Cardiac muscle cell (in vitro differentiated cells and primary cell): ENCODE measurements around the gene UNC13C. TPM values are rescaled to one million over a fixed set of nuclear protein-coding genes. Genes with fewer than 3 reads are reported as not detected.

Experiments used
- DNase-seq, 2 donors: peaks; one replicate each; pipeline versions ENCODE4 v3.0.0 to v3.0.0-alpha.2; 2010 to 2017; ENCODE audit warnings: low read depth in 1 of 2, low spot score in 1 of 2
- H3K27ac ChIP-seq: fragments of 200-600 bp; sonication (generic); 2 replicates; pipeline ENCODE4 v1.5.1; 2016
- H3K27me3 ChIP-seq: fragments of 200-600 bp; sonication (generic); 2 replicates; pipeline ENCODE4 v1.6.0; 2016; ENCODE audit warnings: control low read depth
- H3K36me3 ChIP-seq: fragments of 200-600 bp; sonication (generic); 2 replicates; pipeline ENCODE4 v1.5.1; 2016; ENCODE audit warnings: control low read depth
- H3K4me1 ChIP-seq: fragments of 200-600 bp; sonication (generic); 2 replicates; pipeline ENCODE4 v1.8.1; 2017; ENCODE audit warnings: low read depth, mild to moderate bottlenecking, mixed run types
- H3K4me3 ChIP-seq: fragments of 200-600 bp; sonication (generic); 2 replicates; pipeline ENCODE4 v1.5.1; 2016; ENCODE audit warnings: mild to moderate bottlenecking
- H3K9me3 ChIP-seq: fragments of 200-600 bp; sonication (generic); 2 replicates; pipeline ENCODE4 v1.5.1; 2017; ENCODE audit warnings: low read depth, mild to moderate bottlenecking, control low read depth
- CTCF ChIP-seq: IDR thresholded peaks from 2 replicates; pipeline ENCODE4 v1.5.1; 2012; ENCODE audit warnings: low read depth, mild to moderate bottlenecking, low read length
- polyA plus RNA-seq: library from polyadenylated mRNA; unstranded; fragments of >200 nt; fragmentation: Nextera tagmentation; extraction: Ambion mirVana; gene quantifications from 2 replicates; pipeline ENCODE4 v1.2.1, GENCODE V29; 2016
- total RNA-seq: library from RNA; depleted of rRNA; stranded (reverse); fragments of >200 nt; gene quantifications from 2 replicates; pipeline ENCODE4 v1.2.3, GENCODE V29; 2016

The UNC13C gene
- total and polyA plus RNA-seq, 2 experiments from 2014 or later = under 0.01 TPM; not detected in 1

- no peaks in the 10 kb centered on the region for H3K27me3 ChIP-seq
- peaks cover 5% of the 10 kb centered on the region for H3K4me1 ChIP-seq
- H3K9me3 ChIP-seq = no peaks in the 10 kb centered on the region
- no peaks in the 10 kb centered on the region for H3K36me3 ChIP-seq
- H3K4me3 ChIP-seq = no peak overlapping the region
- no peak overlapping the region for H3K27ac ChIP-seq
- no peak for TF ChIP-seq CTCF
- no peak for DNase-seq
These were observed 540.1 kb downstream of the UNC13C start for GRCh38 chr15:54518156-54518882.

GRCh38 chr15:54519577-54519976 is 541.3 kb downstream of the UNC13C start:
- H3K4me1 ChIP-seq = peaks cover 5% of the 10 kb centered on the region
- no peak overlapping the region for H3K27ac ChIP-seq
- no peak for TF ChIP-seq CTCF
- no peaks in the 10 kb centered on the region for H3K9me3 ChIP-seq
- no peaks in the 10 kb centered on the region for H3K36me3 ChIP-seq
- no peak overlapping the region for H3K4me3 ChIP-seq
- no peak for DNase-seq
- no peaks in the 10 kb centered on the region for H3K27me3 ChIP-seq

GRCh38 chr15:54520616-54521015 is 542.4 kb downstream of the UNC13C start:
- H3K4me1 ChIP-seq = peaks cover 5% of the 10 kb centered on the region
- DNase-seq = no peak
- no peaks in the 10 kb centered on the region for H3K9me3 ChIP-seq
- no peak overlapping the region for H3K4me3 ChIP-seq
- no peaks in the 10 kb centered on the region for H3K36me3 ChIP-seq
- TF ChIP-seq CTCF = no peak
- H3K27me3 ChIP-seq = no peaks in the 10 kb centered on the region
- no peak overlapping the region for H3K27ac ChIP-seq

- H3K36me3 ChIP-seq = no peaks in the 10 kb centered on the region
These were observed 543.0 kb downstream of the UNC13C start for GRCh38 chr15:54521206-54521605.

GRCh38 chr15:54528021-54528420 is 549.8 kb downstream of the UNC13C start:
- no peaks in the 10 kb centered on the region for H3K9me3 ChIP-seq
- no peaks in the 10 kb centered on the region for H3K4me1 ChIP-seq
- DNase-seq = no peak
- H3K36me3 ChIP-seq = no peaks in the 10 kb centered on the region
- H3K4me3 ChIP-seq = no peak overlapping the region
- no peak overlapping the region for H3K27ac ChIP-seq
- H3K27me3 ChIP-seq = no peaks in the 10 kb centered on the region
- no peak for TF ChIP-seq CTCF

More at GRCh38 chr15:54521206-54521605, 543.0 kb downstream of the UNC13C start:
- H3K9me3 ChIP-seq = no peaks in the 10 kb centered on the region
- H3K27me3 ChIP-seq = no peaks in the 10 kb centered on the region
- no peak overlapping the region for H3K27ac ChIP-seq
- H3K4me3 ChIP-seq = no peak overlapping the region
- no peak for DNase-seq
- peaks cover 5% of the 10 kb centered on the region for H3K4me1 ChIP-seq
- no peak for TF ChIP-seq CTCF
